ENCODE data around the gene SRPX.

DNA sequence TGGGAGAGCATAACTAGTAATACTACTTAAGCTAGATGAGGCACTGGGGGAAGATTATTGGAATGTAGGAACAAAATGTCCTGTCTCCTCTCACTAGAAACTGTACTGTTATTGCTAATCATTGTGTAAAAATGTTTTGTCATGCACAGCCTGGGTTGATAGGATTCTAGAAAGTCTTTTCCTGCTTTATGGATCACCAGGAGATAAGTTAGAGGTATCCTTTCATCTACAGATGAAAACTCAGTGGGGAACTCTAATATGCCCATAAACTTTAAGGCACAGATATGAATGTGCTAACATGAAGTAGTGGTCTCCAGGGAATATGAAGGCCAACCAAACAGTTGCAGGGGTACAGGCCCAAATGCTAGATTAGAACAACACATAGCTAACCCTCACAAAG is 57.5 kb downstream of the SRPX start:
- TF ChIP-seq, protein P1, sequence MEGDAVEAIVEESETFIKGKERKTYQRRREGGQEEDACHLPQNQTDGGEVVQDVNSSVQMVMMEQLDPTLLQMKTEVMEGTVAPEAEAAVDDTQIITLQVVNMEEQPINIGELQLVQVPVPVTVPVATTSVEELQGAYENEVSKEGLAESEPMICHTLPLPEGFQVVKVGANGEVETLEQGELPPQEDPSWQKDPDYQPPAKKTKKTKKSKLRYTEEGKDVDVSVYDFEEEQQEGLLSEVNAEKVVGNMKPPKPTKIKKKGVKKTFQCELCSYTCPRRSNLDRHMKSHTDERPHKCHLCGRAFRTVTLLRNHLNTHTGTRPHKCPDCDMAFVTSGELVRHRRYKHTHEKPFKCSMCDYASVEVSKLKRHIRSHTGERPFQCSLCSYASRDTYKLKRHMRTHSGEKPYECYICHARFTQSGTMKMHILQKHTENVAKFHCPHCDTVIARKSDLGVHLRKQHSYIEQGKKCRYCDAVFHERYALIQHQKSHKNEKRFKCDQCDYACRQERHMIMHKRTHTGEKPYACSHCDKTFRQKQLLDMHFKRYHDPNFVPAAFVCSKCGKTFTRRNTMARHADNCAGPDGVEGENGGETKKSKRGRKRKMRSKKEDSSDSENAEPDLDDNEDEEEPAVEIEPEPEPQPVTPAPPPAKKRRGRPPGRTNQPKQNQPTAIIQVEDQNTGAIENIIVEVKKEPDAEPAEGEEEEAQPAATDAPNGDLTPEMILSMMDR (IDR thresholded peaks at IDR 0.05; ENCODE audit: low read depth, low read length), result no peak
- TF ChIP-seq POLR2A (IDR thresholded peaks at IDR 0.05; ENCODE audit: extremely low read depth, insufficient read length) (no peak), MYC (IDR thresholded peaks at IDR 0.05; ENCODE audit: low read depth, low read length) (no peak)

Data from NB4 (cell line).